ENCODE measurements around the gene PIH1D1. TPM values are rescaled to one million over a fixed set of nuclear protein-coding genes. Genes with fewer than 3 reads are reported as not detected.

PIH1D1 gene
- total and polyA plus RNA-seq, 10 of the 15 experiments (the other 5 are each of a cell fraction or from before 2014, with no cell fraction given), result 16.1 to 153 (median 106) TPM

DNA sequence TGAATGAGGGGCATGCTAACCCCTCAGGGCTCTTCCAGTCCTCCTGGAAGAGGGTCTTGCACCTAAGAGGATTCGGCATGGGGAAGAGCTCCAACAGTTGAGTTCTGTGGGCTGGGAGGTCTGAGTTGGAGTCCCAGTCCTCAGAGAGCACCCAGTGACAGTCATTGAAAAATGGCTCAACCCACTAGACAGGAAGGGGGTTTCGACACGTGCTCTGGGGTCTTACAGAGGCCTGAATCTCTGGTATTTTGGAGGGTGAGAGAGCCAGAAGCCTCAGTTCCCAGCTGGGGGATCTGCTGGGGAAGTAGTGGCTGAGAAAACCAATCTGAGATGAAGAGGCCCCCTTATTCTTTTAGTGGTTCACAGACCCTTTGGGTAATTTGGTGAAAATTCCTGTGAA lies 37.4 kb downstream of the PIH1D1 start:
- no peak overlapping the region for H3K27ac ChIP-seq (ENCODE audit: control insufficient read depth, insufficient read depth)
- no peaks in the 10 kb centered on the region for H4K20me1 ChIP-seq (ENCODE audit: control insufficient read depth, insufficient read depth)
- no peaks in the 10 kb centered on the region for H3K36me3 ChIP-seq (ENCODE audit: control insufficient read depth in 2 of 2, insufficient read depth in 2 of 2, low read length in 1 of 2)
- no peak overlapping the region for H3K4me3 ChIP-seq
- TF ChIP-seq IKZF1 (conservative IDR thresholded peaks at IDR 0.05) (no peak), CEBPZ (IDR thresholded peaks at IDR 0.05; ENCODE audit: low read depth, low read length) (no peak)
- RAD21 ChIA-PET (ENCODE audit: unreplicated experiment), result interaction anchor here (1.0 kb wide), 1 partner anchor 29 kb away, joined by 3 read pairs; no protein-coding TSS in a partner anchor
- CTCF ChIA-PET, result interaction anchor here (1.0 to 3.8 kb wide), 3 partner anchors 12 to 188 kb away, joined by 3 to 19 read pairs (median 3); no protein-coding TSS in a partner anchor
- H3K9me3 ChIP-seq (replicated peaks; ENCODE audit: control insufficient read depth, insufficient read depth, low read length), result no peaks in the 10 kb centered on the region
- peaks cover 11% of the 10 kb centered on the region for H3K4me1 ChIP-seq (ENCODE audit: control insufficient read depth, insufficient read depth, low read length)
- 75% methylated on average over 3 of the region's 3 CpGs for WGBS (ENCODE audit: insufficient coverage, insufficient replicate concordance, low lambda C conversion rate, missing lambda C conversion rate)
- POLR2A ChIA-PET, result interaction anchor here (1.3 kb wide), 1 partner anchor 39 kb away, joined by 4 read pairs; the partner anchor contains the start of gene ALDH16A1
- no peak overlapping the region for H3K9ac ChIP-seq (ENCODE audit: control insufficient read depth, insufficient read depth, low read length)
- H3K79me2 ChIP-seq (ENCODE audit: control insufficient read depth, insufficient read depth, low read length), result no peaks in the 10 kb centered on the region
- intact Hi-C loops (cut with micrococcal nuclease; ENCODE audit: unreplicated experiment) (no loop called here), in situ Hi-C loops (cut with MboI) (no loop called here)
- no peak overlapping the region for H2AFZ ChIP-seq (ENCODE audit: control insufficient read depth, low read depth, low read length)
- peaks cover 1 to 3% of the 10 kb centered on the region in 2 experiments; a peak in 2 of 4 replicates for H3K27me3 ChIP-seq (replicated peaks in 1 of 2; ENCODE audit: control insufficient read depth in 2 of 2, insufficient read depth in 2 of 2, low read length in 1 of 2)
- DNase-seq (ENCODE audit: low read depth, low spot score) (no peak), ATAC-seq (no peak), FAIRE-seq (no peak)
- BruUV-seq (replicated peaks), result no TSS peak
- SMC1A ChIA-PET (ENCODE audit: uncharacterized antibody, unreplicated experiment), result interaction anchor here (1.0 to 2.1 kb wide), 3 partner anchors 10 to 14 kb away, joined by 4 read pairs; partner anchors contain the start of gene GFY
- H3K4me2 ChIP-seq (ENCODE audit: control insufficient read depth, insufficient read depth), result no peak overlapping the region
